Uterus (tissue), 4 donors: ENCODE measurements around the gene ENOX2. TPM values are rescaled to one million over a fixed set of nuclear protein-coding genes. Genes with fewer than 3 reads are reported as not detected.
"Not testable (repeated sequence)": the region's sequence is repeated elsewhere in the genome, so short reads cannot be mapped to it uniquely, and the experiment has no call there.

Experiments used
- DNase-seq, 2 donors: peaks; one replicate each; pipeline ENCODE4 v3.0.0-alpha.2; 2019 to 2020
- H3K27ac ChIP-seq, 2 donors: fragments of 200-600 bp; sonication (generic); 1 replicate in 1 of 2; 2 replicates in 1 of 2; pipeline ENCODE4 v1.5.1; 2016 to 2018
- H3K27me3 ChIP-seq, 2 donors: fragments of 200-600 bp; sonication (generic); one replicate each; pipeline ENCODE4 v1.5.1; 2018 to 2019; ENCODE audit warnings: control low read depth in 1 of 2
- H3K36me3 ChIP-seq, 2 donors: fragments of 200-600 bp; sonication (generic); one replicate each; pipeline ENCODE4 v1.5.1; 2019; ENCODE audit warnings: control low read depth in 1 of 2
- H3K4me1 ChIP-seq, 2 donors: fragments of 200-600 bp; sonication (generic); one replicate each; pipeline ENCODE4 v1.5.1; 2018 to 2019; ENCODE audit warnings: control low read depth in 1 of 2
- H3K4me3 ChIP-seq, 2 donors: fragments of 200-600 bp; sonication (generic); 1 replicate in 1 of 2; 2 replicates in 1 of 2; pipeline ENCODE4 v1.5.1; 2018 to 2019; ENCODE audit warnings: mild to moderate bottlenecking in 1 of 2
- H3K9me3 ChIP-seq, 2 donors: fragments of 200-600 bp; sonication (generic); one replicate each; pipeline ENCODE4 v1.5.1; 2019; ENCODE audit warnings: control low read depth in 1 of 2
- POLR2A ChIP-seq, 2 donors: fragments of 450-650 bp; IDR thresholded peaks; one replicate each; pipeline ENCODE4 v1.6.1; 2016; ENCODE audit warnings: antibody characterized with exemption in 2 of 2, mild to moderate bottlenecking in 1 of 2, moderate library complexity in 1 of 2
- intact Hi-C: fragments of 100-400 bp; cut with DNase I; formaldehyde crosslinking; loops from one replicate; pipeline ENCODE4 v1.15.1; 2023; ENCODE audit warnings: low total_unique reads
- total RNA-seq, 4 donors: library from RNA; depleted of rRNA in 3 of 4; stranded (reverse); fragments of >200 nt in 3 of 4; gene quantifications; one replicate each; pipeline versions ENCODE4 v1.1.0 to v1.2.4, GENCODE V29; 2014 to 2023
- TF ChIP-seq, protein P1 (sequence below), 4 experiments: fragments of 200-600 bp in 2 of 4; fragments of 450-650 bp in 2 of 4; sonication (generic) in 2 of 4; IDR thresholded peaks; one replicate each; pipeline ENCODE4 v1.5.1; 2016 to 2019; ENCODE audit warnings: antibody characterized with exemption in 4 of 4, mild to moderate bottlenecking in 2 of 4, moderate library complexity in 1 of 4
- donor health status: DM: yes; HTN: yes; CAD: no.

The ENOX2 gene
- total RNA-seq, 4 donors from 2014 or later, result 8.2 to 19.5 (median 14.8) TPM

- no peak overlapping the region for H3K27ac ChIP-seq
- TF ChIP-seq, protein P1, sequence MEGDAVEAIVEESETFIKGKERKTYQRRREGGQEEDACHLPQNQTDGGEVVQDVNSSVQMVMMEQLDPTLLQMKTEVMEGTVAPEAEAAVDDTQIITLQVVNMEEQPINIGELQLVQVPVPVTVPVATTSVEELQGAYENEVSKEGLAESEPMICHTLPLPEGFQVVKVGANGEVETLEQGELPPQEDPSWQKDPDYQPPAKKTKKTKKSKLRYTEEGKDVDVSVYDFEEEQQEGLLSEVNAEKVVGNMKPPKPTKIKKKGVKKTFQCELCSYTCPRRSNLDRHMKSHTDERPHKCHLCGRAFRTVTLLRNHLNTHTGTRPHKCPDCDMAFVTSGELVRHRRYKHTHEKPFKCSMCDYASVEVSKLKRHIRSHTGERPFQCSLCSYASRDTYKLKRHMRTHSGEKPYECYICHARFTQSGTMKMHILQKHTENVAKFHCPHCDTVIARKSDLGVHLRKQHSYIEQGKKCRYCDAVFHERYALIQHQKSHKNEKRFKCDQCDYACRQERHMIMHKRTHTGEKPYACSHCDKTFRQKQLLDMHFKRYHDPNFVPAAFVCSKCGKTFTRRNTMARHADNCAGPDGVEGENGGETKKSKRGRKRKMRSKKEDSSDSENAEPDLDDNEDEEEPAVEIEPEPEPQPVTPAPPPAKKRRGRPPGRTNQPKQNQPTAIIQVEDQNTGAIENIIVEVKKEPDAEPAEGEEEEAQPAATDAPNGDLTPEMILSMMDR (IDR thresholded peaks at IDR 0.05), result no peak
- no peak for TF ChIP-seq POLR2A (IDR thresholded peaks at IDR 0.05)
Measured at GRCh38 chrX:130933358-130933757, 30.3 kb upstream of the ENOX2 start.

GRCh38 chrX:130920405-130920804, 17.4 kb upstream of the ENOX2 start:
- H3K4me1 ChIP-seq, H3K27ac ChIP-seq, H3K9me3 ChIP-seq, H3K4me3 ChIP-seq, DNase-seq, H3K36me3 ChIP-seq, H3K27me3 ChIP-seq: not testable (repeated sequence)
- intact Hi-C loops, result loop anchor here (5.0 kb wide), 1 partner anchor 383 kb away; no protein-coding TSS in a partner anchor

More at GRCh38 chrX:130933358-130933757, 30.3 kb upstream of the ENOX2 start:
- intact Hi-C loops, result no loop called here
- no peak overlapping the region for H3K4me3 ChIP-seq
- H3K9me3 ChIP-seq, result no peaks in the 10 kb centered on the region
- no peaks in the 10 kb centered on the region for H3K4me1 ChIP-seq
- DNase-seq, result no peak
- H3K27me3 ChIP-seq, result peaks cover 0 to 4% of the 10 kb centered on the region in 2 donors
- no peaks in the 10 kb centered on the region for H3K36me3 ChIP-seq

DNA sequence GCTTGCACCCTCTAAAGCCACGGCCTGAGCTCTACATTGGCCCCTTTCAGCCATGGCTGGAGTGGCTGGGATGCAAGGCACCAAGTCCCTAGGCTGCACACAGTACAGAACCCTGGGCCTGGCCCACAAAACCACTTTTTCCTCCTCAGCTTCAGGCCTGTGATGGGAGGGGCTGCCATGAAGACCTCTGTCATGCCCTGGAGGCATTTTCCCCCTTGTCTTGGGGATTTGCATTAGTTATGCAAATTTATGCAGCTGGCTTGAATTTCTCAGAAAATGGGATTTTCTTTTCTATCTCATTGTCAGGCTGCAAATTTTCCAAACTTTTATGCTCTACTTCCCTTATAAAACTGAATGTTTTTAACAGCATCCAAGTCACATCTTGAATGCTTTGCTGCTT, 16.7 kb upstream of the ENOX2 start:
- not testable (repeated sequence) for H3K9me3 ChIP-seq, H3K27ac ChIP-seq, H3K27me3 ChIP-seq, H3K4me3 ChIP-seq, H3K36me3 ChIP-seq, H3K4me1 ChIP-seq, DNase-seq
- intact Hi-C loops, result loop anchor here (5.0 kb wide), 1 partner anchor 382 kb away; no protein-coding TSS in a partner anchor

DNA sequence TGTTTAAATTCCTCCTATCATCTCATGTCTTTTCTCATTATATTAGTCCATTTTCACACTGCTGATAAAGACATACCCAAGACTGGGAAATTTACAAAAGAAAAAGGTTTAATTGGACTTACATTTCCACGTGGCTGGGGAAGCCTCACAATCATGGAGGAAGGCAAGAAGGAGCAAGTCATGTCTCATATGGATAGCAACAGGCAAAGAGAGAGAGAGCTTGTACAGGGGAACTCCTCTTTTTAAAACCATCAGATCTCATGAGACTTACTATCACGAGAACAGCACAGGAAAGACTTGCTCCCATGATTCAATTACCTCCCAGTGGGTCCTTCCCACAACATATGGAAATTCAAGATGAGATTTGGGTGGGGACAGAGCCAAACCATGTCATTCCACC, 15.5 kb upstream of the ENOX2 start:
- H3K27ac ChIP-seq, H3K36me3 ChIP-seq, H3K4me3 ChIP-seq, intact Hi-C loops, H3K27me3 ChIP-seq, H3K9me3 ChIP-seq, H3K4me1 ChIP-seq, DNase-seq: not testable (repeated sequence)

- Histone ChIP-seq H3K9me3 (no peaks in the 10 kb centered on the region), H3K4me1 (no peaks in the 10 kb centered on the region), H3K36me3 (no peaks in the 10 kb centered on the region), H3K27ac (no peak overlapping the region), H3K4me3 (no peak overlapping the region), H3K27me3 (no peaks in the 10 kb centered on the region)
- intact Hi-C loops, result no loop called here
- DNase-seq, result peak; percentile 26 to 33
- TF ChIP-seq, protein P1 (IDR thresholded peaks at IDR 0.05), result peak; percentile 66 to 69 (median 68)
- TF ChIP-seq POLR2A (IDR thresholded peaks at IDR 0.05), result no peak
Measured at GRCh38 chrX:130916636-130917422, 13.8 kb upstream of the ENOX2 start.

GRCh38 chrX:130915302-130915701, 12.3 kb upstream of the ENOX2 start:
- TF ChIP-seq, protein P1 (IDR thresholded peaks at IDR 0.05), result no peak
- TF ChIP-seq POLR2A (IDR thresholded peaks at IDR 0.05), result no peak
- intact Hi-C loops, result no loop called here
- Histone ChIP-seq H3K4me1 (no peaks in the 10 kb centered on the region), H3K36me3 (no peaks in the 10 kb centered on the region), H3K9me3 (no peaks in the 10 kb centered on the region), H3K27ac (no peak overlapping the region), H3K4me3 (no peak overlapping the region), H3K27me3 (no peaks in the 10 kb centered on the region)
- no peak for DNase-seq
